NCI-H187 treated with DMSO at 0.1 percent for 48 hours (cell line): Measurements from ENCODE around the gene GALNT5.
"Not testable (repeated sequence)": the region's sequence is repeated elsewhere in the genome, so short reads cannot be mapped to it uniquely, and the experiment has no call there.

Source experiments
- DNase-seq: peaks from one replicate; lab custom pipeline; 2025; lab: John Stamatoyannopoulos, UW

GALNT5 gene

DNA sequence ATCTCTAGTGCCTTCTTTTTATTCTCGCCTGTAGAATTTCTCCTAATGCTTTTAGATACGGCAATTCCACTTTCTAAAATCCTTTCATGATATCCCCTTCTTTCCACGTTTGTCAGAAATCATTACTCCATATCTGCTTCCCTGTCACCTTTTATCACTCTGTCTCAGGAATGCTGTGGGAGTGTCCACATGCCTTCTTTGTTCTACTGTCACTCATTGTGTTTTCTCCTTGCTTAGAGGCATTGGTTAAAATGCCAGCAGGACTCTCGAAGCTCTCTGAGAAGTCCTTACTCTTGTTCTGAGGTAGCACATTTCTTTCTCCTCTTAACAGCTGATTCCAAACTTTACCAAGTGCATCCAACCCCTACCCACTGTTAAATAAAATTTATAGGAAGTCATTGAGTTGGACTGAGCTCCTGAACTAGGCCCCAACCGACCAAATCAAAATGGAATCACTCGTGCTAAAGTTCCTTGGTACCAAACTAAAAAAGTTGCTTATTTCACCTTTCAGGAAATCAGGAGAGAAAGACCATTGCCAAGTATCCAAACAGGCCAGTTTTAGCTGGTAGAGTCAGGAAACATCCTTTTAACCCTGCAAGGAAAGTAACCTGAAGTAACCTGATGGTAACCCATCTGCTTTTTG is 10.6 kb upstream of the GALNT5 start:
- no peak for DNase-seq

DNA sequence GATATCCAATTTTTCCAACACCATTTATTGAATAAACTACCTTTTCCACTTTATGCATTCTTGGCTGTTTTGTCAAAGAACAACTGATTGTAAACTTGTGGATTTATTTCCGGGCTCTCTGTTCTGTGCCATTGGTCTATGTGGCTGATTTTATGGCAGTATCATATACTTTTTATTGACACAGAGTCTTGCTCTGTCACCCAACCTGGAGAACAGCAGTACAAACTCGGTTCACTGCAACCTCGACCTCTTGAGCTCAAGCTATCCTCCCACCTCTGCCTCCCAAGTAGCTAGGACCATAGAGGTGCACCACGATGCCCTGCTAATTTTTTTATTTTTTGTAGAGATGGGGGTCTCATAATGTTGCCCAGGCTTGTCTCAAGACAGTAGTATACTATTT is 6.7 kb upstream of the GALNT5 start:
- DNase-seq = no peak

DNA sequence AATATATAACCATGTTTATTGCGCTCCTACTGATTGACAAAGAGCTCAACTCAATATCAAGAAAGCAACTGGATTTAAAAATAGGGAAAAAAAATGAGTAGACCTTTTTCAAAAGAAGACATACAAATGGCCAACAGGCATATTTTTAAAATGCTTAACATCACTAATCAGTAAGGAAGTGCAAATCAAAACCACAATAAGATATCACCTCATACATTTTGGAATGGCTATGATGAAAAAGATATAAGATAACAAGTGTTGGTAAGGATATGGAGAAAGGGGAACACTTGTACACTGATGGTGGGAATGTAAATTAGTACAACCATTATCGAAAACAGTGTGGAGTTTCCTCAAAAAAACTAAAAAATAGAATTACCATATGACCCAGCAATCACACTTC is 5.6 kb upstream of the GALNT5 start:
- no peak for DNase-seq

DNA sequence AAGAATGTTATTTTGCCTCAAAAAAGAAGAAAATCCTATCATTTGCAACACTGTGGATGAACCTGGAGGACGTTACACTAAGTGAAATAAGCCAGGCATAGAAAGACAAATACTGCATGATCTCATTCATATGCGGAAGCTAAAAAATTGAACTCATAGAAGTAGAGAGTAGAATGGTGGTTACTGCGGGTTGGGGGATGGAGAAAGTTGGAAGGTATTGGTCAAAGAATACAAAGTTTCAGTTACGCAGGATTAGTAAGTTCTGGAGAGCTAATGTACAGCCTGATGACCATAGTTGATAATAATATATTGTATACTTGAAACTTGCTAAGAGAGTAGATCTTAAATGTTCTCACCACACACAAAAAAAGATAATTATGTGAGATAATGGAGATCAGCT is 5.0 kb upstream of the GALNT5 start:
- no peak for DNase-seq

DNA sequence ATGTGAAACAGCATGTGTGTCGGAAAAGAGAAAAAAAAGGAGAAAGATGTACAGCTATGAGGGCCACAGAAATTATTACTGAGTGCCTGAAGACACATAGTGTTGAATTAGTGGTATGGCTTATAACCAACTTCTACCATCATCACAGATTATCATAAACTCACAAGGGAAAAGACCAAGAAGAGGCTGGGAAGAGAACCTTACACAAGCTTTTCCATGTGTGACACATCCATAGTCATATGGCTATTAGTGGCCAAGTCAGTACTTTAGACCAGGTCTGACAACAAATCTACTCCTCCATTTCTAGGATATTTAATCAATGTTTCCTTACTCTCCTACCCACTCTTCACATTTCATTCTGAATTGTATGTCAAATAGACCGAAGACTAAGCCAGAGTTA is 3.5 kb upstream of the GALNT5 start:
- no peak for DNase-seq

DNA sequence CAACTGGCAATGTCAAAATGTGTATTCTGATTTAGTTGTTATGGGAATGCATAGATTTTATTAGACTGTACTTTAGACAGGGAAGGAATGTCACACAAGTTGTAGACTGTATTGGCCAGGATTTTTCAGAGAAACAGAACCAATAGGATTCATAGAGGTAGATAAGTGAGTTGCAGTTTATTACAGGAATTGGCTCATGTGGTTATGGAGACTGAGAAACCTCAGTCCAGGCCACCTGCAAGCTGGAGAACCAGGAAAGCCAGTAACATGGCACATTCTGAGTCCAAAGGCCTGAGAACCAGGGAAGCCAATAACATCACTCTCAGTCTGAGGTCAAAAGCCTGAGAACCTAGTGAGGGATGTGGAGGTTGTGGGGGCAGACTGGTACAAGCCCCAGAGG is 1.8 kb upstream of the GALNT5 start:
- DNase-seq = no peak

DNA sequence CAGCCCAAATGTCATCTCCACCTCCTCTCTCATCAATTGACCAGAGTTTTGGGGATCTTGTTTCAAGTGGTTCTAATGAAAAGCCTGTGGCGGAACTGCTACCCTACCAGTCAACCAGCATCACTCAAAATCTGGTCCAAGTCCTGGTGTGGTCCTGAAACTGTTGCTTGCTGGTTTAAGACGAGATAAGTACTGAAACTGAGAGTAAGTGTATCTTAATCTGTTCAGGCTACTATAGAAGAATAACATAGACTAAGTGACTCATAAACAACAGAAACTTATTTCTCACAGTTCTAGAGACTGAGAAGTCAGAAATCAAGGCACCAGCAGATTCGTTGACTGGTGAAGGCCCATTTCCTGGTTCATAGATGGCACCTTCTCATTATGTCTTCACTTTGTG is 879 bp upstream of the GALNT5 start:
- no peak for DNase-seq

DNA sequence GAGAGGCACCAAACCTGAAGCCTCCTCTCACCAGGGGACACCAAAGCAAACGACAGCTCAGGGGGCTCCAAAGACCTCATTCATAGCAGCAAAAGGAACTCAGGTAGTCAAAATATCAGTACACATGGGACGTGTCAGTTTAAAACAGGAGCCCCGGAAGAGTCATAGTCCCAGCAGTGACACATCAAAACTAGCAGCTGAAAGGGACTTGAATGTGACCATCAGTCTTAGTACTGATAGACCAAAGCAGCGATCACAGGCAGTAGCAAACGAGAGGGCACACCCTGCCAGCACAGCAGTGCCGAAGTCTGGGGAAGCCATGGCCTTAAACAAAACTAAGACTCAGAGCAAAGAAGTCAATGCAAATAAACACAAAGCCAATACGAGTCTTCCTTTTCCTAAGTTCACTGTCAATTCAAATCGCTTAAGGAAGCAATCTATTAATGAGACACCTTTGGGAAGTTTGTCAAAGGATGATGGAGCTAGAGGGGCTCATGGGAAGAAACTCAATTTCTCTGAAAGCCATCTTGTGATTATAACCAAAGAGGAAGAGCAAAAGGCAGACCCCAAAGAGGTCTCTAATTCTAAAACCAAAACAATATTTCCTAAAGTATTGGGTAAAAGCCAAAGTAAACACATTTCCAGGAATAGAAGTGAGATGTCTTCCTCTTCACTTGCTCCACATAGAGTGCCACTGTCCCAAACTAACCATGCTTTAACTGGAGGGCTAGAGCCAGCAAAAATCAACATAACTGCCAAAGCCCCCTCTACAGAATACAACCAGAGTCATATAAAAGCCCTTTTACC is 1.2 kb downstream of the GALNT5 start:
- no peak for DNase-seq

DNA sequence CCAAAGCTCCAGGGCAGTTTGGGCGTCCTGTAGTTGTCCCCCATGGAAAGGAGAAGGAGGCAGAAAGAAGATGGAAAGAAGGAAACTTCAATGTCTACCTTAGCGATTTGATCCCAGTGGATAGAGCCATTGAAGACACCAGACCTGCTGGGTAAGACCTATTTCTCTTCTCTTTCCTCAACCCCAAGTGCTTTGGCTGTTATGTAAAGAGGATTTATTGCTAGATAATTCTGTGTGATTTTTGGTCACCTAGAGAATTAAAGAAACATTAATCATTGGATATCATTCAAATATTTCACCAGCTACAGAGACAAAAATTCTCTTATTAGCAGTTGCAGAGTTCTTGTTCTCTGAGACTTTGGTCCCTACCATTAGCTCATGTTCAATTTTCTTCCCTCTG is 1.9 kb downstream of the GALNT5 start:
- no peak for DNase-seq

DNA sequence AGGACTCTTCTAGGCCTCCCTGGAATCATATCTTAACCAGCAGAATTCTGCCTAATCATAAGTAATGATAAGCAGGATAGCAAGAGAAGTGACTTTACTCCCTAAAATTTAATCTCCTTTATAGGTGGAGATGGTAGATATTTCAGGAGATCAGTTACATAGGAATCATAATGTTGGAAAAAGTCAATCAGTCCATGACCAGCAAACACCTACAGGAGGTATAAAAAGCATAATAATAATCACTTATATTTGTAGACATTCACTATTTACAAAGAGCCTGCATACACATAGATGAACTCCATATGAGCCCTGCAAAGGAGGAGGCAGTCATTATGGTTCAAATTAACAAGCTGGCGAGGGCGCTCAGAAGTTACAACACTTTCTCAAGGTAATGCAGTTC is 2.5 kb downstream of the GALNT5 start:
- no peak for DNase-seq

DNA sequence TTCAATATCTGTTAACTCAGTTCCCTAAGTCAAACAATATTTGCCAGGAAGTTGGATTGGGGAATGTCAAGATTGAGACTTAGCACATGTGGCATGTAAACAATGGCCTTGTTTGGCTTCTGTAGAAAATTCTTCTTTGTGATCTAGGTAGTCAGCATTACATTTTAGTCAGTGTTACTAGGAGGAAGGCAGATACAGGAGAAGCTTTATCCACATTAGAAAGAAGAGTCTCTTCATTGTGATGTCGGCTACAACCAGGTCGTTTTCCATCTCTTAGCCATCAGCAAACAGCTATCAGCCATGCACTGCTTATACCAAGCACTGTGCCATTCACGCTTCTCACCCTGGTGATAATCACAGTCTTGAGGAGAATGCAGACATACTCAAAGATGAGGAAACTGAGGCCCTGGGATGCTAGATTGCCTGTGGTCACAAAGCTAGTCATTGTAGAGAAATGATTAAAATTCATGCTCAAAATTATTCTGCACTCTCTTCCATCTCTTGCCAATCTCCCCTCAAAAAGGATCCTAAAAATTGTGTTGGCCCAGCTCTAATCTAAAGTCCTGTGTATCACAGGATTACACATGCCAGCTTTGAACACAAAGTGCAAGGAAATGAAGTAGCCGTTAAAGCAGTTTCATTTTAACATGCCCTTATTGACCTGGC is 3.2 kb downstream of the GALNT5 start:
- DNase-seq = no peak

DNA sequence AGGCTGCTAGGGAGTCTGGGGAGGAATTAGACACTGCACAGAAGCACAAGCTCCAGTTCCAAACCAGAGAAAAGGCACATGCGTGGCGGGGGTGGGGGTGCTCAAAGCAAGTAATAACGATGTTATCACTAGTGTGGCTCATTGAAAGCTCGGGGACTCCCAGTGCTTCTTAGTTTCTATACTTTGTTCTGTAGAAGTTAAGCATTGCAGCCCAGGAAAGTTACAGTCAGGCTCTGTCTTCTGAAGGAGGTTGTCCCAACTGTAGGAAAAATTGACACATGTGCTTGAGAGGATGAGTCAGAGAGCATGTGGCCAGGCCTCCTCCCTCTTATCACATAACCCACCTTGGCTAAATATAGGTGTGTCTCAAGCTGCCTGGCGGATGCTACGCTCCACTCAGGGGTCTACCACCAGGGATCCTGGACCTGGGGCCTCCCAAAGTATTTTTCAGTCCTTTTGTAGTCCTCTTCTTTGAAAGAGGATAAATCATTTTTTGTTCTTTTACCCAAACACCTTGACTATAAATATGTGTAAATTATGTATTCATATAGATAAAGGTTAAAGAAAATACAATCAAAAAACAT is 3.8 kb downstream of the GALNT5 start:
- DNase-seq = no peak

DNA sequence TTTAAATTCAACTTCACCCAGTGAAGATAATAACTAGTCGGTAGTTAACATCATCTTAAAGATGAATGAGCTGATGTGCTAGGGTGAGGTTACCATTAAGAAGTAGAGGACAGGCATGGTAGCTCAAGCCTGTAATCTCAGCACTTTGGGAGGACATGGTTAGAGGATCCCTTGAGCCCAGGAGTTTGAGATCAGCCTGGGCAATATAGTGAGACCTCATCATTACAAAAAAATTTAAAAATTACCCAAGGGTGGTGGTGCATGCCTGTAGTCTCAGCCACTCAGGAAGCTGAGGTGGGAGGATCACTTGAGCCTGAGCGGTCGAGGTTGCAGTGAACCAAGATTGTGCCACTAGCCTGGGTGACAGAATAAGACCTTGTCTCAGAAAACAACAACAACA is 4.7 kb downstream of the GALNT5 start:
- no peak for DNase-seq

DNA sequence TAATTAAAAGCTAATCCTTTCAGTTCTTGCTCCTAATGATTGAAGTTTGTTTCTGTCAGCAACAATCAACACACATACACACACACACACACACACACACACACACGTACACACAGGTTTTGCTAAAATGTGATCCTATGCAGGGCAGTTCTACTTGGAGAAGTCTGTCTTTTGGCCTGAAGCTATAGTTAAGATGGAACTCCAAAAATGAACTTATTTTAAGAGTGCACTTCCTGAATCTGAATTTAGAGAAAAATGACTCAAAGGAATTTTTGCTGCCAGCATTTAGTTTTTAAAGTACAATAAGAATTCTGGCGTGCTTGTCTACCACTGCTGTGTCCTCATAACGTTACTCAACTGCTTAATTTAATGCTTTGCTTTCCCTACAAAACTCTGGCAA is 6.6 kb downstream of the GALNT5 start:
- no peak for DNase-seq

DNA sequence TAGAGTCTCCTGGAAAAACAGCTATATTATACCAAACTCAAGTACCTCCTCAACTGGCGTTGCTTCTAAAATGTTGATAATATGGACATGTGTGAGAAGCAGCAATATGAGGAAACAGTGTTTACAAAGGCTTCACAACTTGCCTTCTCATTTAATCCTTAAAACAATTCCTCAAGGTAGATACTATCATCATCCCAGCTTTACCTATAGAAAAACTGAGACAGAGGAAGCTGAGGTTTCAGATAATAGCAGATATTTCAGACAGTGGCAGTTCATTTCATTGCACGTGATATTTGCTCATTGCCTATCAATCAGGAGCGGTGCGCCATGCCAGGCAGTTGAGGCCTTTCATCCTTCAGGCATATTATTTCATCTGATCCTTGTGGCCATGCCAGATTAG is 8.3 kb downstream of the GALNT5 start:
- no peak for DNase-seq

DNA sequence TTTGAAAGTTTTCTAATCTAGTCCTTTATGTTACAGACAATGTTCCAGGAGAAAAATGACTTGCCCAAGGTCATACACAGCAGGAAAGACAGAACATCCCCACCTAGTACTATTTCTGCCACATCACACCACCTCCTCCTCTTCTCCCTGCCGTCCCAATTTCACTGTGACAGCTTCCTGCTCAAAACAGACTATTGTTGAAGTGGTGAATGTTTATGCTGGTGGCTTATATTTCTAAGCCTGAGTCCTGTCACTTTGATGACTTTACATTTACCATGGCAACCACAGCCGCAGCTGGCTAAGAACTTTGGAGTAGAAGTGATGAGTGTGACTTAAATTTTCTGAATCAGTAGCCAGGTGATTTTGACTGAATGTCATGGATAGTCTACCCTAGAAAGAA is 10.0 kb downstream of the GALNT5 start:
- DNase-seq = no peak

DNA sequence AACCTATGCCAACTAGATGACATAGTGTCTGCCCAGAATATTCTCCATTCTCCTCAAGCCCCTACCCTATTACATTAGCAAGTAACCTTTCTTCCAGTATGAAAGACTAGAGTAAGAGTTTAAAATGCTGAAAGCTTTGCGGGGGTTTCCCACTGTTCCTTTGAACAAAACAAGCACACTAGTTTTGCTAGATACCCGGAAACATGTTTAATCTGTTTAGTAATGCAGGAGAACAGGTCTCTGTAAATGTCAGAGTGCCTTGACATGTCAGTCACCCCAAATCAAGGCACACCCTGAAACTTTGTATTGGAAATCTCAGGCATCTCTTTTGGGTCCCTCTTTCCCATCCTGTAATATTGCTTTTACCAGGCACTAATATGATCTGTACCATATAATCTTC is 11.6 kb downstream of the GALNT5 start:
- DNase-seq = no peak

DNA sequence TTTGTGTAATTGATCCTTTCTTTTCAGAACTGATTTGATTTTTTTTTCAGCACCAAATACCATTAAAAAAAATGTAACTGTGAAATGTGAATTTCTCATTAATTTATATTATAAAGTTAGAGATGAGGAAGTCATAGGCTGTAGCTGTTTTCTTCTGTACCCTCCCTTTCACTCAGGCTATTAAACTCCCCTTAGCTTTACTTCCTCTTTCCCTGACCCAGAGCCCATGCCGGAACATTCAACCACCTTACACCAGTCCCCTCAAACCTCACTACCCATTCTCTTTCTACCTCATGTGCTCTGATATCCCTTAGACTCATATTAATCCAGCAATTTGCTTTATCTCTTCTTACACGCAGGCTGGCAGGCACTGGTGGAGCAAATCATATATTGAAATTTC is 12.4 kb downstream of the GALNT5 start:
- DNase-seq = no peak

DNA sequence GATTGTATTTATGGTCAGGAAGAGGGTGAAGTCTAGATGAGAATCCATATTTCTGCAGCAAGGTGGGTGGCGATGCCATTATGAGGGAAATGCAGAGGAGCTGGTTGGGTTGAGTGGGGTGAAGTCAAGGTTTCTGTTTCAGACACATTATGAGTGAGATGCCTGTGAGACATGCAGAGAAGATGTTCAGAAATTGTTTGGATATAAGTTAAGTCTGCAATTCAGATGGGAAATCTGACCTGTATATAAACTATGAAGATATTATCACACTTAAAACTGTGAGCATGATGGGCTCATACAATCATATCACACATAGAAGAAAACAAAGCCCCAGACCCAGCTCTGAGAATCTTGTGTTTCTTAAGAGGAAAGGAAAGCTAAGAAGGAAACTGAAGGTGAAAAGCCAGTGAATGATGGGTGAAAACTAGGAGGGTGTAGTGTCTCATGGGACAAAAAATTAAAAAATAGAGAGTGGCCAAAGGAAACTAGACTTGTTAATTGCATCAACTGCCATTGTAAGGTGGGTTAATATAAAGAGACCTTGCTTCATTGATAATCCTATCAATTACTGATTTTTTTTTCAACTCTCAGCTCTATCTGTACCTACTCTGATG is 14.2 kb downstream of the GALNT5 start:
- no peak for DNase-seq

DNA sequence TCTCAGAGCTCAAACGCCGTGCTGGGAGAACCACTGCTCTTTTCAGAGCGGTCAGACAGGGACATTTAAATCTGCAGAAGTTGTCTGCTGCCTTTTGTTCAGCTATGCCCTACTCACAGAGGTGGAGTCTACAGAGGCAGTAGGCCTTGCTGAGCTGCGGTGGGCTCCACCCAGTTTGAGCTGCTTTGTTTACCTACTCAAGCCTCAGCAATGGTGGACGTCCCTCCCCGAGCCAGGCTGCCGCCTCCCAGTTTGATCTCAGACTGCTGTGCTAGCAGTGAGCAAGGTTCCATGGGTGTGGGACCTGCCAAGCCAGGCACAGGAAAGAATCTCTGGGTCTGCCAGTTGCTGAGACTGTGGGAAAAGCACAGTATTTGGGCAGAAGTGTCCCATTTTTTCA is 21.8 kb downstream of the GALNT5 start:
- not testable (repeated sequence) for DNase-seq

DNA sequence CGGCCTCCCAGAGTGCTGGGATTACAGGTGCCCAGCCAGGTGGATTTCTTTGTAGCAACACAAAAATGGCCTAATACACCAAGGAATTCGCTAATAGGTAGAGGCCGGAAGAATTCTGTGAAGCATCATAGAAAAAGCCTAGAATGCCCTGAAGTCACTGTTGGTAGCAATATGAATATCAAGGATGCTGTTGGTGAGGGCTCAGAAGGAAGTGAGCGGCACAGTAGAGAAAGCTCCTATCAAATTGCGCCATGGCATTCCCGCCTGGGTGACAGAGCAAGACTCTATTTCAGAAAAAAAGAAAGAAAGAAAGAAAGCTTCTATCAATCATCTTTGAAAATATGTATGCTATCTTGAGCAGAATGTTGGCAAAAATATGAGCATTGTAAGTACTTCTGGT is 23.8 kb downstream of the GALNT5 start:
- DNase-seq = no peak

DNA sequence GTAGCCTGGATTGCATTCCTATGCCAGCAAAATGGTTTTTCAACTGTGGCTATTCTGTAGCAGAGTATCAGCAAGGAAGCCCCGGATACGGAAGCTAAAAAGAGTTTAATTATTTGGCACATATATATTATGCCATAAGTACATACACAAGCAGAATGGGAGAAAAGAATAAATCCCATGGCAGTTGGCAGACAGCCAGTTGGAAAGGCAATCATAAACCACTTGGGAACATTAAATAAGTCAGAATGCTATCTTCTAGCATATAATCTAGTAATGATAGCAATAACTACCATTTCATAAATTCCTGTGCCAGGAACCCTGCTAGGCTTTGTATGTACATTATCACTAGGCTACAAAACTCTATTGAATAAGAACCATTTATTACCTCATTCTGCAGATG is 26.0 kb downstream of the GALNT5 start:
- no peak for DNase-seq

DNA sequence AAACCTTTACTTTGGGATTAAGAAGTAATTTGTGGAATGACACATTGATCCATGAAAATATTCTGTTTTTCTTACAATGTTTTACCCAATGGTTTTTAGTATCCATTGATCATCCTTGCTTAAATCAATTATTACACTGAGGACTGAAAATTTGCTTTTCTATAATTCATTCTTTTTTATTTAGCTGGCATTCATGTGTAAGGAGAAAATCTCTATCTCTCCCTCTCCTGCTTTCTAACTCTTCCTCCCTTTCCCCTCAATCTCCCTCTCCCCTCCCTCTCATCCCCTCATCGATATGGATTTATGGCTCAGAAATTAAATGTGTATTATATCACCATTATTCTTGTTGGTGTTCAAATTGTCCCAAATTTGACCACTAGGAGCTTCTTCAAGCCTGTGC is 29.7 kb downstream of the GALNT5 start:
- DNase-seq = no peak
